ENCODE measurements around the gene DMAC2.
"Not testable (repeated sequence)": the region's sequence is repeated elsewhere in the genome, so short reads cannot be mapped to it uniquely, and the experiment has no call there.

Gene DMAC2

GRCh38 chr19:41442473-41443355 is 3.0 kb upstream of the DMAC2 start, which contains the start of gene ERICH4:
ERICH4 (plus strand) TSS chr19:41443156; CDS start chr19:41443170, 14 bp downstream.
- no peak for DNase-seq (ENCODE audit: low read depth)

DNA sequence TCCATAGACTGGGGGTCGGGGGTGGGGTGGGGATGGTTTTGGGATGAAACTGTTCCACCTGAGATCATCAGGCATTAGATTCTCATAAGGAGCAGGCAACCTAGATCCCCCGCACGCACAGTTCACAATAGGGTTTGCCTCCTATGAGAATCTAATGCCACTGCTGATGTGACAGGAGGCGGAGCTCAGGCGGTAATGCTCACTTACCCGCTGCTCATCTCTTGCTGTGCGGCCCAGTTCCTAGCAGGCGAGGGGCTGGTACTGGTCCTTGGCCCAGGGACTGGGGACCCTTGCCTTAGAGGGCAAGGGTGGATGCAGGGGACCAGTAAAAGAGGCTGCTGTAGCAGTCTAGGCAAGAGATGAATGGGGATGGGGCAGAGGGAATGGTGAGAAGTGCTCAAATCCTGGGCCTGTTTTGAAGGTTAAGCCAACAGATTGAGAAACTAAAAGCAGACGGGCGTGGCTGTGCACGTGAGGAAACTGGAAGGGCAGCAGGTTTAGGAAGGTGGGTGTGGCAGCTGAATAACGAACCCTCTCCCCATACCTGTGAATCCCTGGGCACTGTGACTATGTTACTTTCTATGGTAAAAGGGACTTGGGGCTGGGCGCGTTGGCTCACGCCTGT is 1.7 kb upstream of the DMAC2 start:
- DNase-seq (ENCODE audit: low read depth), result no peak

DNA sequence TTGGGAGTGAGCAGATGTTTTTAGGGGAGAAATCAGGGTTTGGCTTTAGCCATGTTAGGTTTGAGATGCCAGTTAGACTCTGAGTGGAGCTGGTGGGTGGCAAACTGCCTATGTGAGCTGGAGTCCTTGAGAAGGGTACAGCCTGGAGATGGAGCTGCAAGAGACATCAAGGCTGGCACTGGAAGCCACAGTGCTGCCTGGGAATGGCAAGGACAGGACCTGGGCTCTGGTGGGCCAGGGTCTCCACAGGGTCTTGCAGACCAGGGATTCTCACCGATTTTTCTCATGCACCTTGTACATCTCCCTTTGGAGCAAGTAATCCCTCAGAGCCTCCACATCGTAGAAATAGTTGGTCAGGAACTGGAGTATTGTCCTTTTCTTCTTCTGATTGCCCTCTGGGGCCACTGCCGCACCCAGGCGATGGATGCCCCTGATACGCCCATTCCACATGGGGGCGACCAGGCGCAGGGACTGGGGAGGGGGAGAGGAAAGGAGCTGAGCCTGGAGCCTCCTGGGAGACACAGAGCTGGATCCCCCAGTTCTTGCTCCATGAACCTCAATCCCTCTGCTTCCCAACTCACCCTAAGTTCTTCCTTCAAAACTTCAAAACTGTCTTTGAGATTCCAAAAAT is 1.7 kb downstream of the DMAC2 start:
- DNase-seq (ENCODE audit: low read depth), result no peak

GRCh38 chr19:41436674-41436951 is 3.1 kb downstream of the DMAC2 start:
- DNase-seq (ENCODE audit: low read depth), result no peak

DNA sequence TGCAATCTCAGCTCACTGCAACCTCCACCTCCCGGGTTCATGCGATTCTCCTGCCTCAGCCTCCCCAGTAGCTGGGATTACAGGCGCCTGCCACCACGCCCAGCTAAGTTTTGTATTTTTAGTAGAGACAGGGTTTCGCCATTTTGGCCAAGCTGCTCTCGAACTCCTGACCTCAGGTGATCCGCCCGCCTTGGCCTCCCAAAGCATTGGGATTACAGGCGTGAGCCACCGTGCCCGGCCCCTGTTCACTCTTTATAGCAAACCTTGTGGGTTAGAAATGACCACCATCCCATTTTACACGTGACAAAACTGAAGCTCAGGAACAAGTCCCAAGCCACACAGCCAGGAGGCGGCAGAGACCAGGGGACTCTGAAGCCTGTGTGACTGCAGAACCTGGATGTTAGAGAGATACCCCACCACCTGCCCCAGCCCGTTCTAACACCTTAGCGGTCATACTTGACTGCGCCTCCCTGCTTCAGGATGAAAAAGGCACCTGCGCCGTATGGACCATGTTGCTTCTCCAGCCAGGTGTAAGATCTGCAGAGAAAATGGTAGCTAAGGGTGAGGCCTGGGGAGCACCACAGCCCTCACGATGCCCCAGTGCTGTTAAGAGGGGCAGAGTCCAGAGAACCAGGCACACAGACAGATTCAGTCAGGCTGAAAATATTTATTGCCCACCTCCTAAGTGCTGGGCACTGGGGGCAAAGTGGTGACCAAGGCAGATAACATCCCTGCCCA is 3.6 kb downstream of the DMAC2 start:
- DNase-seq (ENCODE audit: low read depth), result no peak

DNA sequence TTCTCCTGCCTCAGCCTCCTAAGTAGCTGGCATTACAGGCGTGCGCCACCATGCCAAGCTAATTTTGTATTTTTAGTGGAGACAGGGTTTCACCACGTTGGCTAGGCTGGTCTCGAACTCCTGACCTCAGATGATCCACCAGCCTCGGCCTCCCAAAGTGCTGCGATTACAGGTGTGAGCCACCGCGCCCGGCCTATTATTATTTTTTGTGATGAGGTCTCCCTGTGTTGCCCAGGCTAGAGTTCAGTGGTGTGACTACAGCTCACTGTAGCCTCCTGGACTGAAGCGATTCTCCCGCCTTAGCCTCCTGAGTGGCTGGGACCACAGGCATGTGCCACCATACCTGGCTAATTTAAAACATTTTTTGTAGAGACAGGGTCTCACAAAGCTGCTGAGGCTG is 4.3 kb downstream of the DMAC2 start:
- DNase-seq (ENCODE audit: low read depth), result not testable (repeated sequence)

- no peak for DNase-seq (ENCODE audit: low read depth)
Measured at GRCh38 chr19:41434450-41434849, 5.3 kb downstream of the DMAC2 start.

DNA sequence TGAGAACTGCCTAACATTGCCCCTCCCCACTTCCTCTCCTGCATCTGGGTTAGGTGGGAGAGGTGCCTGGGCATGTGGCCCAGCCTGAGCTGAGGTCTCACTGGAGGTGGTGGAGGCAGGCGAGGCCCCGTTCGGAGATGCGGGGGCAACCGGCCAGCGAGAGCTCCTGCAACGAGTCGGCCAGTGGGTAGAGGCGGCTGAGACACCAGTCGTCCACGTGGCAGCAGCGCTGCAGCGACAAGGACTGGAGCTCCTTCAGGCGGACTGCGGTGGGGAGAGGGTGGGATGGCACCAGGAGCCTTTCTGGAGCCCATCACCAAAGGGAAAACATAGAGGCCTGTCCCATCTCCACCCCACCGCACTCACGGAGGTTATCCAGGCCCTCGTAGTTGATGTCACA is 6.5 kb downstream of the DMAC2 start:
- no peak for DNase-seq (ENCODE audit: low read depth)

- DNase-seq (ENCODE audit: low read depth), result no peak
Measured at GRCh38 chr19:41431426-41432386, 8.0 kb downstream of the DMAC2 start.

DNA sequence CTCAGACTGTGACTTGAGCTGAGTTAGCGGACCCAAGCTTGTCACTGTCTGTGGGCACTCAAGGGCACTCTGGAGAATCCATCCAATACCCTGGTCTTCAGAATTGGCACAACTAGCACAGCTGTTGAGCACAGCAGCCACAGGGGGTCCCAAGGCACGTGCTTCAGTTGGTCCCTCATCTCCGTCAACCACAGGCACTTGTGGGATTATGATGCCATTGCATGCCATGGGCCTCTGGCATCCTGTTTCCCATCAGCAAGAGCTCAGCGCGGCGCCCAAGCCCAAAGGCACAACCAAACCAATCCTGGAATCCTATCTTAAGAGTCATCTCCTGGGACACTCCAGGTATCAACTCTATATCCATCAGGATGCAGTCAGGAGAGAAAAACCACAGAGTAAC is 8.8 kb downstream of the DMAC2 start:
- DNase-seq (ENCODE audit: low read depth), result no peak

- no peak for DNase-seq (ENCODE audit: low read depth)
Measured at GRCh38 chr19:41428481-41428859, 11.2 kb downstream of the DMAC2 start.

- DNase-seq (ENCODE audit: low read depth), result no peak
Measured at GRCh38 chr19:41427647-41428480, 11.8 kb downstream of the DMAC2 start.

GRCh38 chr19:41426952-41427646 is 12.6 kb downstream of the DMAC2 start, which contains the start of gene B3GNT8:
B3GNT8 (minus strand) TSS chr19:41427374; CDS start chr19:41426778, 596 bp downstream.
- no peak for DNase-seq (ENCODE audit: low read depth)

GRCh38 chr19:41426116-41426841 is 13.4 kb downstream of the DMAC2 start:
- DNase-seq (ENCODE audit: low read depth), result no peak

GRCh38 chr19:41425174-41426115 is 14.3 kb downstream of the DMAC2 start:
- no peak for DNase-seq (ENCODE audit: low read depth)

DNA sequence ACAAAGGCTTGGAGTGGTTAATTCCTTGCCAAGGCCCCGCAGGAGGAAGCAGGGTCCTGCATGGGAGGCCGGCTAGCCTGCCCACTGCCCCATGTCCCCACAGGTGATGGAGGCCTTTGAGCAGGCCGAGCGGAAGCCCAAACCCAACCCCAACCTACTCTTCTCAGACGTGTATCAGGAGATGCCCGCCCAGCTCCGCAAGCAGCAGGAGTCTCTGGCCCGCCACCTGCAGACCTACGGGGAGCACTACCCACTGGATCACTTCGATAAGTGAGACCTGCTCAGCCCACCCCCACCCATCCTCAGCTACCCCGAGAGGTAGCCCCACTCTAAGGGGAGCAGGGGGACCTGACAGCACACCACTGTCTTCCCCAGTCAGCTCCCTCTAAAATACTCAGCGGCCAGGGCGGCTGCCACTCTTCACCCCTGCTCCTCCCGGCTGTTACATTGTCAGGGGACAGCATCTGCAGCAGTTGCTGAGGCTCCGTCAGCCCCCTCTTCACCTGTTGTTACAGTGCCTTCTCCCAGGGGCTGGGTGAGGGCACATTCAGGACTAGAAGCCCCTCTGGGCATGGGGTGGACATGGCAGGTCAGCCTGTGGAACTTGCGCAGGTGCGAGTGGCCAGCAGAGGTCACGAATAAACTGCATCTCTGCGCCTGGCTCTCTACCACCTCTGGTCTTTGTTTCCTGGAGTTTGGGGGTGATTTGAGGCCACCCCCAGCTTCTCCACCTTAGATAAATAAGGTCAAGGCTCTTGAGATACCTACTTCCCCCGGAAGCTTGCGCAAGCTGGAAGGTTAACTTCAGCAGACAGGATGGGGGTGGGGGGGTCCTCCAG is 15.2 kb downstream of the DMAC2 start:
- DNase-seq (ENCODE audit: low read depth), result no peak

DNA sequence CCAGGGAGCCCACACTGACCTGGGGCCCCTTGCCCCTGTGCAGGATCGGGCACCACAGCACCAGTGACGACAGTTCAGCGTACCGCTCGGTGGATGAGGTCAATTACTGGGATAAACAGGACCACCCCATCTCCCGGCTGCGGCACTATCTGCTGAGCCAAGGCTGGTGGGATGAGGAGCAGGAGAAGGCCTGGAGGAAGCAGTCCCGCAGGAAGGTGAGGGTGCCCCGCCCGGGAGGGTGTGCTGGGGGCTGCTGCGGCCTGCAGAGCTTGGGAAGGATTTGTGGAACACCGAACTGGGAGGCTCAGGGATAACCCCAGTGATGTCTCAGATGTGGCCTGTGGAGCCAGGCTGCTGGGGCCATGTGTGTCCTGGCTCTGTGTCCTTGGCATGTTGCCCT is 16.8 kb downstream of the DMAC2 start:
- DNase-seq (ENCODE audit: low read depth), result no peak

All from stimulated activated CD8-positive, alpha-beta memory T cell treated with anti-CD3 and anti-CD28 coated beads, Interleukin-7, amount 100 ng/mL, for 24 hours (primary cell).